Hepatic stellate cell (primary cell): ENCODE measurements around the gene ZCCHC7.
A peak's percentile ranks its signal among the peaks of the same experiment; 100 is the strongest.
"Not testable (repeated sequence)": the region's sequence is repeated elsewhere in the genome, so short reads cannot be mapped to it uniquely, and the experiment has no call there.

Experiments
- DNase-seq: peaks from one replicate; pipeline ENCODE4 v3.0.0; 2011; ENCODE audit warnings: low spot score

Gene ZCCHC7

GRCh38 chr9:37295796-37296195 is 175.4 kb downstream of the ZCCHC7 start:
- no peak for DNase-seq

GRCh38 chr9:37297592-37297991 is 177.2 kb downstream of the ZCCHC7 start:
- no peak for DNase-seq

GRCh38 chr9:37300620-37301019 is 180.2 kb downstream of the ZCCHC7 start:
- DNase-seq: peak; percentile 22

GRCh38 chr9:37301042-37301853 is 180.9 kb downstream of the ZCCHC7 start:
- DNase-seq: no peak

GRCh38 chr9:37301854-37302172 is 181.4 kb downstream of the ZCCHC7 start:
- no peak for DNase-seq

GRCh38 chr9:37302277-37302676 is 181.9 kb downstream of the ZCCHC7 start:
- no peak for DNase-seq

GRCh38 chr9:37303272-37303671 is 182.9 kb downstream of the ZCCHC7 start:
- not testable (repeated sequence) for DNase-seq

- DNase-seq: peak; percentile 6
These were observed 188.8 kb downstream of the ZCCHC7 start for GRCh38 chr9:37309136-37309535.

- DNase-seq: peak; percentile 24
These were observed 191.7 kb downstream of the ZCCHC7 start for GRCh38 chr9:37311938-37312708.

GRCh38 chr9:37324261-37324683 is 203.9 kb downstream of the ZCCHC7 start:
- DNase-seq: no peak

- no peak for DNase-seq
These were observed 204.5 kb downstream of the ZCCHC7 start for GRCh38 chr9:37324691-37325490.

GRCh38 chr9:37325778-37326177 is 205.4 kb downstream of the ZCCHC7 start:
- no peak for DNase-seq

GRCh38 chr9:37327553-37327952 is 207.2 kb downstream of the ZCCHC7 start:
- no peak for DNase-seq

GRCh38 chr9:37328556-37329227 is 208.3 kb downstream of the ZCCHC7 start:
- DNase-seq: no peak

GRCh38 chr9:37329576-37329975 is 209.2 kb downstream of the ZCCHC7 start:
- DNase-seq: no peak

- no peak for DNase-seq
These were observed 211.5 kb downstream of the ZCCHC7 start for GRCh38 chr9:37331871-37332270.

- DNase-seq: no peak
These were observed 212.2 kb downstream of the ZCCHC7 start for GRCh38 chr9:37332578-37332977.

- no peak for DNase-seq
These were observed 212.9 kb downstream of the ZCCHC7 start for GRCh38 chr9:37333288-37333687.

GRCh38 chr9:37335238-37335637 is 214.9 kb downstream of the ZCCHC7 start:
- no peak for DNase-seq

GRCh38 chr9:37336150-37336549 is 215.8 kb downstream of the ZCCHC7 start:
- no peak for DNase-seq

GRCh38 chr9:37337301-37337890 is 217.0 kb downstream of the ZCCHC7 start:
- DNase-seq: no peak

- DNase-seq: no peak
These were observed 217.8 kb downstream of the ZCCHC7 start for GRCh38 chr9:37338218-37338617.
